NOMO-1 (cell line): ENCODE measurements around the gene BAIAP2.
A peak's percentile ranks its signal among the peaks of the same experiment; 100 is the strongest.
"Not testable (repeated sequence)": the region's sequence is repeated elsewhere in the genome, so short reads cannot be mapped to it uniquely, and the experiment has no call there.

Source experiments
- DNase-seq, 2 experiments: peaks; one replicate each; lab custom pipeline; 2025; ENCODE audit not compliant: unreplicated experiment in 2 of 2; lab: John Stamatoyannopoulos, UW

Gene BAIAP2

DNA sequence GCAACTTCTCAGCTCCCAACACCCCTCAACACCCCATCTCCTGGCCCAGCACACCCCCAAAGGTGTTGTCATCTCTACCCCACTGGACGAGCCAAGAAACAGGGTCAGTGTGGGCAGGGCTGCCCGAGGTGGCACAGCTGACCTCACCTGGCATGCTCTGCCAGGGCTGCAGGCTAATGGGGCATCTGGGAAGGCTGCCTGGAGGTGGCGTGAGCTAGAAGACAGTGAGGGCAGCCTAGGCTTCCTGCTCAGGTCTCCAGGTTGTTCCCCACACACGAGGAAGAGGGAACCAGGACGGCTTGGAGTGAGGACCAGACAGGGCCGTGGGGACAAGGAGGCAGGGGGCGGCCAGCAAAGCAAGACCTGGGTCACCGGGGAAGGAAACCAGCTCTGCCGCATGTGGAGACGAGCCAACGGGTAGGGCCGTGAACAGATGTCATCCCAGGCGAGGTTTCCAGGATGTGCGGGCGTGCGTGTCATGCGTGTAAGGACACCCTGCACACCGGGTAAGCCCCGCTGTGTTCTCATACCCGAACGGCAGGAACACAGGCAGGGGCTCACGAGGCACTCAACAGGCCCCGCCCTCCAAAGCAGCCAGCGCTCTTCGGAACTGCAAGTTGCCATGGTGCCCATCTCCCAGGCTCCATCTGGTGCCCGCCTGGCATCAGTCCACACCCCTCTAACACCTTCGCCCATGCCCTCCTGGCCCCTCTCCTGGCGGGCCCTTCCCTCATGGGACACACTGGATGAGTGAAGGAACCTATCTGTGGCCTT, 100.7 kb downstream of the BAIAP2 start:
- no peak for DNase-seq

GRCh38 chr17:81136366-81136765, 101.4 kb downstream of the BAIAP2 start:
- no peak for DNase-seq

GRCh38 chr17:81137248-81137647, 102.3 kb downstream of the BAIAP2 start:
- no peak for DNase-seq

DNA sequence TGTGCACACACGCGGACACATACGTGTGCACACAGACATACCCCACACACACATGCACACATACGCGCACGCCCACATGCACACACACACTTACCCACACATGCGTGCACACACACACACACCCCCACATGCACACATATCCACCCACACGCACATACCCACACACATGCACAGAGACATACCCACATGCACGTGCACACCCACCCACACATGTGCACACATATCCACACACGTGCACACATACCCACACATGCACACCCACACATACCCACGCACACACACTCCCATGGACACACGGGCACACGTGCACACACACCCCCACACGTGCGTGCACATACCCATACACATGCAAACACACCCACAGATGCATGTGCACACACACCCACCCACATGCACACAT, 103.1 kb downstream of the BAIAP2 start:
- DNase-seq = no peak

DNA sequence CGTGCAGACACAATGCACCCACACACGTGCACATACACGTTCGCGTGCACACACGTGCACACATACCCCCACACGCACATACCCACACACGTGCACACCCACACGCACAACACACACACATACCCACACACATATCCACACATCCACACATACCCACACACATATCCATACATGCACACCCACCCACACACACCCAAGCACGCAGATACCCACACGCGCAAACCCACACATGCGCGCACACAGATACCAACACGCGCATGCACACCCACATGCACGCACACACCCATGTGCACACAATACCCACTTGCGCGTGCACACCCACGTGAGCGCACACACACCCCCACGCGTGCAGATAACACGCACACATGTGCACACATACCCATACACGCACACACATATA, 103.5 kb downstream of the BAIAP2 start:
- no peak for DNase-seq

- no peak for DNase-seq
Observed at GRCh38 chr17:81139428-81139827, 104.5 kb downstream of the BAIAP2 start.

GRCh38 chr17:81140018-81140417, 105.1 kb downstream of the BAIAP2 start:
- DNase-seq = no peak

- no peak for DNase-seq
Observed at GRCh38 chr17:81140695-81141094, 105.7 kb downstream of the BAIAP2 start.

DNA sequence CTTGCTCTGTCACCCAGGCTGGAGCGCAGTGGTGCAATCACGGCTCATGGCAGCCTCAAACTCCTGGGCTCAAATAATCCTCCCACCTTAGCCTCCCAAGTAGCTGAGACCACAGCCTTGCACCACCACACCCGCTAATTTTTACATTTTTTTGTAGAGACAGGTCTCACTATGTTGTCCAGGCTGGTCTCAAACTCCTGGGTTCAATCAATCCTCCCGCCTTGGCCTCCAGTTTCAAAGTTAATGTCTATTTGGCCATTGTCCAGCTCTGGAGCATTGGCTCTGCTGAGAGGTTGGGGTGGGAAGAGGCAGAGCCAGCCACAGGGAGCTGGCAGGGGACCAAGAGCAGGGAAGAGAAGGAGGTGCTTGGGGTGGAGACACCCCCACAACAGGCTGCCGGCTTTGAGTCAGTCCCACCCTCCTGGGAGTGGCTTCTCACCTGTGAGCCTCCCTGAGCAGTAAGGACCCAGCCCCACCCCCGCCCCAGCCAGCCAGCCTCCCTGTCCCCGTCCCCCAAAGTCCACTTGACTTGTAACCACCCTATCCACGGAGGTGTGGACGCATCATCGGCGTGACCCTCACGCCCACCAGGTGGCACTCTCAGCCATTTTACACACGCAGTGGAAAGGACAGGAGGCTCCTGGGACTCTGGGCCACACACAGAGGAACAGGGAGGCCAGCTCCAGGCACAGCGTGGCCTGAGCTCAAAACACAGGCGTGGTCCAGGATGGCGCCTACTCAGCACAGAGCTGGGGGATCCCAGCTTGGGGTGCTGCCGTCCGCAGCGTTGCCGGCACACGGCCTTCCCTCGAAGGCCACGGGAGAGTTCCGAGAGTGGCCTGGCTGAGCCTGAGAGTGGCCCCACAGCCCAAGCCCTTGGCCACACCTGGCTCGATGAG, 107.6 kb downstream of the BAIAP2 start:
- DNase-seq = peak; percentile 56 to 67

GRCh38 chr17:81143200-81143527, 108.2 kb downstream of the BAIAP2 start:
- DNase-seq = no peak

- no peak for DNase-seq
Observed at GRCh38 chr17:81143717-81144422, 108.9 kb downstream of the BAIAP2 start.

DNA sequence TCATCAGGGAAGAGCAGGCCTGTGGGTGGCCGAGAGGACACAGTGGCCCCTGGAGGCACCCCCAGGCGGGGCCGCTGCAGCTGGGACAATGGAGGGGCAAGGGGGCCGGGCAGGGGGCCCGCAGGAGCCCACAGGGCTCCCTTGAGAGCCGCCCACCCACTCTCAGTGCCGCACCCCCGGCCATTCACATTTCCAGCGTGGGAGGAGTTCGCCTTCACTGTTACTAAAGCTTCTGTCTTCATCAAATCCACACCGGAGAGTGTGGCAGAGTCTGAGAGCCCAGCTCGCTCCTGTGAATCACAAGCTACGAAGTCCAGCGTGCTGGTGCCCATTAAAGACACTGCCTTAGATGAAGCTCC, 109.5 kb downstream of the BAIAP2 start:
- DNase-seq = no peak

DNA sequence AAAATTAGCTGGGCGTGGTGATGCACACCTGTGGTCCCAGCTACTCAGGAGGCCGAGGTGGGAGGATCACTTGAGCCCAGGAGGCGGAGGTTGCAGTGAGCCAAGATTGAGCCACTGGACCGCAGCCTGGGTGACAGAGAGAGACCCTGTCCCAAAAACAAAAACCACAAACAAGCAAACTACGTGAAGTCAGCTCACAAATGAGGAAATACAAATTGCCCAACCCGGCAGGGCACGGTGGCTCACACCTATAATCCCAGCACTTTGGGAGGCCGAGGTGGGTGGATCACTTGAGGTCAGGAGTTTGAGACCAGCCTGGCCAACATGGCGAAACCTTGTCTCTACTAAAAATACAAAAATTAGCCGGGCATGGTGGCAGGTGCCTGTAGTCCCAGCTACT, 111.3 kb downstream of the BAIAP2 start:
- DNase-seq = not testable (repeated sequence)

GRCh38 chr17:81147701-81148100, 112.8 kb downstream of the BAIAP2 start:
- DNase-seq = no peak

DNA sequence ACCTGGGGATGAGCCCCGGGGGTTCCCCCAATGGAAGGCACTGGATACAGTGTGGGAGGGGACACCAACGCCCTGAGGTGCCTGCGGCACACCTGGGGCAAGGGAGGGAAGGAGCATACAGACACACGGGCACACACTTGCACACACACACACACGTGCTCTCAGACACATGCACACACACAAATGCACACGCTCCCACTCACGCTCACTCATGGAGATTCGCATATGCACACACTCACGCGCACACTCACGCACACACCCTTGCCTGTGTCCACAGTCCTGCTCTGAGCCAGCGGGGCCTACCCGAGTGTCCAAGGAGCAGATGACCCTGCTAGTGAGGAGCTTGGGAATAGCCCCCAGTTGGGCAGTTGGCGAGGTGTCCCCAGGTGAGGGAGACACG, 113.6 kb downstream of the BAIAP2 start:
- no peak for DNase-seq

GRCh38 chr17:81148986-81149533, 114.1 kb downstream of the BAIAP2 start:
- DNase-seq = peak; percentile 35 to 46

- DNase-seq = peak; percentile 44 to 51
Observed at GRCh38 chr17:81150377-81151077, 115.6 kb downstream of the BAIAP2 start.

DNA sequence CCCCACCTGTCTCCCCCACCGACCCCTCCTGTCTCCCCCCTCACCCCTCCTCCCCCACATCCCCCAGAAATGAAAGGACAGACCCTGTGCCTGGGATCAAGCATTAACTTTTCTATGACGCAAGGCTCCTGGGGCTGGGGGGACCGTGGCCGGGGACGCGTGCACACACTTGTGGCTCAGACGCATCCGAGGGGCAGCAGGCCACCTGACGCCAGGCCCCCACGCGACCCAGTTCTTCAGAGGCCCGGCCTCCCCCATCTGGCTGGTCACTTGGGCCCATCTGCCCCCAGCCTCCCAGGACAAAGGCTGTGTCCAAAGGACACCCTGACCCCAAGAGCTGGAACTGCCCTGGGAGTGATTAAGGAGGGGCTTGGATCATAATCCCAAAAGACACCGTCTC, 116.3 kb downstream of the BAIAP2 start:
- DNase-seq = no peak

DNA sequence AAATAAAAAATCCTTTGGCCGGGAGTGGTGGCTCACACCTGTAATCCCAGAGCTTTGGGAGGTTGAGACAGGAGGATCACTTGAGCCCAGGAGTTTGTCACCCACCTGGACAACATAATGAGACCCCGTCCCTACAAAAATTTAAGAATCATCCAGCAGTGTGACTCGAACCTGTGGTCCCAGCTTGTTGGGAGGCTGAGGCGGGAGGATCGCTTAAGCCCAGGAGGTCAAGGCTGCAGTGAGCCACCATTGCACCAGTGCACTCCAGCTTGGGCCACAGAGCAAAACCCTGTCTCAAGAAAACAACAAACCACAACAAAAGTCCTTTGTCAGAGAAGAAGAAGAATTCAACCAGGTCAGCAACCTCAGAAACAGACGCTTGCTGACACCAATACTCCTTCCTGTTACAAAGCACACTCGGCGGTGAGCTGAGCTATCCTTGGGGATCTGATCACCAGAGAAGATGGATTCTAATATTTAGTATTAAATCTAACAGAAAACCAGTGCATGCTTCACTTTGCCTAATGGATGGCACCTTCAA, 117.4 kb downstream of the BAIAP2 start:
- DNase-seq = no peak

GRCh38 chr17:81153340-81153803, 118.4 kb downstream of the BAIAP2 start:
- peak; percentile 41 to 66 for DNase-seq
